NB4 (cell line): Measurements from ENCODE around the gene BATF2.

ENCODE experiments used
- MYC ChIP-seq: IDR thresholded peaks from 2 replicates; pipeline ENCODE4 v1.6.1; 2011; ENCODE audit warnings: low read depth, low read length
- POLR2A ChIP-seq: IDR thresholded peaks from 2 replicates; pipeline ENCODE4 v1.6.1; 2011; ENCODE audit warnings: mild to moderate bottlenecking; ENCODE audit not compliant: insufficient read length; ENCODE audit errors: extremely low read depth
- TF ChIP-seq, protein P1 (sequence below): IDR thresholded peaks from one replicate; pipeline ENCODE4 v1.5.1; 2012; ENCODE audit warnings: low read depth, low read length
- TF ChIP-seq, protein P2 (sequence below): IDR thresholded peaks from 2 replicates; pipeline ENCODE4 v1.6.1; 2011; ENCODE audit warnings: low read depth, low read length

DNA sequence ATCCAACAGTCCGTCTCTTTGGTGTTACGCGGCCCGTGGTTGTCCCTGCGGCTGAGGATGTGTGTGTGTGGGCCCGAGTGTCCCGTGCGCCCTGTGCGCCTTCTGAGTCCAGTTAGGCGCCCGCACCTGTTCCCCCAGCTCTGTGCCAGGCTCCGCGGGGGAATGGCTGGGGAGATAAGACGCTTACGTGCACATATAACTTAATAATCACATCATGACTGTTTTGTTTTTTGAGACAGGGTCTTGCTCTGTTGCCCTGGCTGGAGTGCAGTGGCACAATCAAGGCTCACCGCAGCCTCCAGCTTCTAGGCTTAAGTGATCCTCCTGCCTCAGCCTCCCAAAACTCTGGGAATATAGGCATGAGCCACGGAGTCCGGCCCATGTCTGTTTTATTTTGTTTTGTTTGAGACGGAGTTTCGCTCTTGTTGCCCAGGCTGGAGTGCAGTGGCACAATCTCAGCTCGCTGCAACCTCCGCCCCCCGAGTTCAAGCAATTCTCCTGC is 18.0 kb upstream of the BATF2 start:
- TF ChIP-seq, protein P1, sequence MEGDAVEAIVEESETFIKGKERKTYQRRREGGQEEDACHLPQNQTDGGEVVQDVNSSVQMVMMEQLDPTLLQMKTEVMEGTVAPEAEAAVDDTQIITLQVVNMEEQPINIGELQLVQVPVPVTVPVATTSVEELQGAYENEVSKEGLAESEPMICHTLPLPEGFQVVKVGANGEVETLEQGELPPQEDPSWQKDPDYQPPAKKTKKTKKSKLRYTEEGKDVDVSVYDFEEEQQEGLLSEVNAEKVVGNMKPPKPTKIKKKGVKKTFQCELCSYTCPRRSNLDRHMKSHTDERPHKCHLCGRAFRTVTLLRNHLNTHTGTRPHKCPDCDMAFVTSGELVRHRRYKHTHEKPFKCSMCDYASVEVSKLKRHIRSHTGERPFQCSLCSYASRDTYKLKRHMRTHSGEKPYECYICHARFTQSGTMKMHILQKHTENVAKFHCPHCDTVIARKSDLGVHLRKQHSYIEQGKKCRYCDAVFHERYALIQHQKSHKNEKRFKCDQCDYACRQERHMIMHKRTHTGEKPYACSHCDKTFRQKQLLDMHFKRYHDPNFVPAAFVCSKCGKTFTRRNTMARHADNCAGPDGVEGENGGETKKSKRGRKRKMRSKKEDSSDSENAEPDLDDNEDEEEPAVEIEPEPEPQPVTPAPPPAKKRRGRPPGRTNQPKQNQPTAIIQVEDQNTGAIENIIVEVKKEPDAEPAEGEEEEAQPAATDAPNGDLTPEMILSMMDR = no peak
- TF ChIP-seq, protein P2, sequence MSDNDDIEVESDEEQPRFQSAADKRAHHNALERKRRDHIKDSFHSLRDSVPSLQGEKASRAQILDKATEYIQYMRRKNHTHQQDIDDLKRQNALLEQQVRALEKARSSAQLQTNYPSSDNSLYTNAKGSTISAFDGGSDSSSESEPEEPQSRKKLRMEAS = no peak
- TF ChIP-seq POLR2A (no peak), MYC (no peak)
